ENCODE data around the gene CAMK2N2.

DNA sequence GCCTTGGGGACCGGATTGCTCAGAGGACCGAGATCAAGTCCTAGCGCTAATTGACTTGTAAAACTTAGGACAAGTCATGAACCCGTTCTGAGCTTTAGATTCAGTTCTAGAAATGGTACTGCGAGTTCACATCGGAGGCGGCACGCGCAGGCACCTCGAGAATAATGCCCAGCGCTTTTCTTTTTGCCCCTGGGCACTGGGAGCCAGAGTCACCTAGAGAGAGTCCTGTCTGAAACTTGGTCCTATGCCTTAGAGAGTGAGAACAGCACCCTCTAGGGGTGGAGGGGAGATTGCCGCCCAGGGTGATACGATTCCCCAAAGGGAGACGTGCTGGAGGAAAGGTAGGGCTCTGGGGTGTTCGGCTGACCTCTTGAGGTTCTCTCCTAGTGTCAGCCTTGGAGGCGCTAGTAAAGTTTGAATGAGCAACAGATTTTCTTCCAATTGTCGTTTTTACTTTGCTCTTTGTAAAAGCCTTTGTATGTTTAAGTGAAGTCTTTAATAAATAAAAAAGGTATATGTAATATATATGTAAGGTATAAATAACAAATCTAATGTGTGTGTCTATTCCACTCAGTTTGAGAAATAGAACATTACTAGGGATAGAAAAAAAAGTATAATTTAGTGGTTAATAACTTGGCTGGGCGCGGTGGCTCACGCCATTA, 11.1 kb downstream of the CAMK2N2 start:
- no peak for TF ChIP-seq POLR2A (IDR thresholded peaks at IDR 0.05; ENCODE audit: low read length)
- no peak for TF ChIP-seq GATA1 (IDR thresholded peaks at IDR 0.05; ENCODE audit: low read depth, low read length)

Measured in erythroblast (primary cell).